WTC11 (cell line): ENCODE measurements around the gene RRAGB.

Experiments
- CTCF ChIP-seq: fragments of 200-600 bp; IDR thresholded peaks from 2 replicates; pipeline ENCODE4 v1.8.0; 2022; ENCODE audit warnings: antibody characterized with exemption
- RORB ChIP-seq: fragments of 250-450 bp; sonication (Bioruptor Pico); IDR thresholded peaks from 2 replicates; pipeline ENCODE4 v1.9.0; 2021; ENCODE audit warnings: mild to moderate bottlenecking
- TF ChIP-seq, protein P1 (sequence below): fragments of 250-450 bp; sonication (Bioruptor Pico); IDR thresholded peaks from 2 replicates; pipeline ENCODE4 v2.1.2; 2022; ENCODE audit warnings: mild to moderate bottlenecking, moderate library complexity
- TF ChIP-seq, protein P2 (sequence below): sonication (generic); formaldehyde crosslinking; IDR thresholded peaks from 2 replicates; pipeline ENCODE4 v1.8.0; 2022; ENCODE audit warnings: mild to moderate bottlenecking, missing genetic modification reagents

- no peak for TF ChIP-seq CTCF
- no peak for TF ChIP-seq RORB
- TF ChIP-seq, protein P1, sequence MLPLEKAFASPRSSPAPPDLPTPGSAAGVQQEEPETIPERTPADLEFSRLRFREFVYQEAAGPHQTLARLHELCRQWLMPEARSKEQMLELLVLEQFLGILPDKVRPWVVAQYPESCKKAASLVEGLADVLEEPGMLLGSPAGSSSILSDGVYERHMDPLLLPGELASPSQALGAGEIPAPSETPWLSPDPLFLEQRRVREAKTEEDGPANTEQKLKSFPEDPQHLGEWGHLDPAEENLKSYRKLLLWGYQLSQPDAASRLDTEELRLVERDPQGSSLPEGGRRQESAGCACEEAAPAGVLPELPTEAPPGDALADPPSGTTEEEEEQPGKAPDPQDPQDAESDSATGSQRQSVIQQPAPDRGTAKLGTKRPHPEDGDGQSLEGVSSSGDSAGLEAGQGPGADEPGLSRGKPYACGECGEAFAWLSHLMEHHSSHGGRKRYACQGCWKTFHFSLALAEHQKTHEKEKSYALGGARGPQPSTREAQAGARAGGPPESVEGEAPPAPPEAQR (CRISPR knock-in tag) = no peak
- TF ChIP-seq, protein P2, sequence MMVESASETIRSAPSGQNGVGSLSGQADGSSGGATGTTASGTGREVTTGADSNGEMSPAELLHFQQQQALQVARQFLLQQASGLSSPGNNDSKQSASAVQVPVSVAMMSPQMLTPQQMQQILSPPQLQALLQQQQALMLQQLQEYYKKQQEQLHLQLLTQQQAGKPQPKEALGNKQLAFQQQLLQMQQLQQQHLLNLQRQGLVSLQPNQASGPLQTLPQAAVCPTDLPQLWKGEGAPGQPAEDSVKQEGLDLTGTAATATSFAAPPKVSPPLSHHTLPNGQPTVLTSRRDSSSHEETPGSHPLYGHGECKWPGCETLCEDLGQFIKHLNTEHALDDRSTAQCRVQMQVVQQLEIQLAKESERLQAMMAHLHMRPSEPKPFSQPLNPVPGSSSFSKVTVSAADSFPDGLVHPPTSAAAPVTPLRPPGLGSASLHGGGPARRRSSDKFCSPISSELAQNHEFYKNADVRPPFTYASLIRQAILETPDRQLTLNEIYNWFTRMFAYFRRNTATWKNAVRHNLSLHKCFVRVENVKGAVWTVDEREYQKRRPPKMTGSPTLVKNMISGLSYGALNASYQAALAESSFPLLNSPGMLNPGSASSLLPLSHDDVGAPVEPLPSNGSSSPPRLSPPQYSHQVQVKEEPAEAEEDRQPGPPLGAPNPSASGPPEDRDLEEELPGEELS = no peak
These were observed 14.9 kb upstream of the RRAGB start for GRCh38 chrX:55702671-55703070.
